Muscle of leg (tissue), 11 donors: ENCODE results near the gene TXNRD3. TPM values are rescaled to one million over a fixed set of nuclear protein-coding genes. Genes with fewer than 3 reads are reported as not detected.

ENCODE experiments used
- DNase-seq: peaks from one replicate; pipeline ENCODE4 v3.0.0; 2013
- H3K27ac ChIP-seq: one replicate; pipeline ENCODE4 v1.5.1; 2013; ENCODE audit warnings: mild to moderate bottlenecking, low read length, control low read depth
- H3K27me3 ChIP-seq: one replicate; pipeline ENCODE4 v1.6.1; 2013; ENCODE audit warnings: low read length; ENCODE audit not compliant: control insufficient read depth, insufficient read depth
- H3K36me3 ChIP-seq: one replicate; pipeline ENCODE4 v1.6.1; 2013; ENCODE audit warnings: low read length; ENCODE audit not compliant: control insufficient read depth, insufficient read depth
- H3K4me1 ChIP-seq: one replicate; pipeline ENCODE4 v1.6.1; 2013; ENCODE audit warnings: low read length; ENCODE audit not compliant: control insufficient read depth, insufficient read depth
- H3K4me3 ChIP-seq: one replicate; pipeline ENCODE4 v1.5.1; 2013; ENCODE audit warnings: low read length, control low read depth
- H3K9me3 ChIP-seq: replicated peaks from 2 replicates; pipeline ENCODE4 v1.6.1; 2013; ENCODE audit warnings: low read depth, low read length; ENCODE audit not compliant: control insufficient read depth
- WGBS: methylation state at CpG from one replicate; pipeline ENCODE4 v1.1.5; 2013; ENCODE audit warnings: missing lambda C conversion rate; ENCODE audit not compliant: insufficient coverage; 5-methylcytosine and 5-hydroxymethylcytosine counted together
- polyA plus RNA-seq, 8 donors: library from polyadenylated mRNA; unstranded; fragments of 120-200 nt; gene quantifications; one replicate each; pipeline versions ENCODE4 v1.2.1 to v1.2.3, GENCODE V29; 2013; ENCODE audit warnings: inconsistent platforms in 1 of 8, low replicate concordance in 1 of 8; ENCODE audit not compliant: insufficient read length in 8 of 8, insufficient read depth in 1 of 8
- total RNA-seq: library from RNA; stranded (reverse); fragments of 120-200 nt; gene quantifications from one replicate; pipeline ENCODE4 v1.2.4, GENCODE V29; 2013

TXNRD3 gene
- total and polyA plus RNA-seq, 9 donors, result 7.8 to 12.9 (median 9.5) TPM

- Histone ChIP-seq H3K36me3 (no peaks in the 10 kb centered on the region), H3K9me3 (no peaks in the 10 kb centered on the region), H3K27me3 (peaks cover 41% of the 10 kb centered on the region), H3K4me1 (no peaks in the 10 kb centered on the region), H3K4me3 (no peak overlapping the region), H3K27ac (no peak overlapping the region)
- 40% methylated on average over 1 of the region's 5 CpGs for WGBS
- DNase-seq, result no peak
Observed at GRCh38 chr3:126664591-126665214, 9.8 kb upstream of the TXNRD3 start.

GRCh38 chr3:126663750-126664149 is 8.8 kb upstream of the TXNRD3 start:
- 92% methylated on average over 6 of the region's 8 CpGs for WGBS
- Histone ChIP-seq H3K9me3 (no peaks in the 10 kb centered on the region), H3K36me3 (no peaks in the 10 kb centered on the region), H3K27ac (no peak overlapping the region), H3K4me1 (no peaks in the 10 kb centered on the region), H3K4me3 (no peak overlapping the region), H3K27me3 (peaks cover 43% of the 10 kb centered on the region)
- DNase-seq, result no peak

GRCh38 chr3:126663257-126663656 is 8.3 kb upstream of the TXNRD3 start:
- Histone ChIP-seq H3K4me3 (no peak overlapping the region), H3K36me3 (no peaks in the 10 kb centered on the region), H3K4me1 (no peaks in the 10 kb centered on the region), H3K27me3 (peaks cover 45% of the 10 kb centered on the region), H3K9me3 (peaks cover 2% of the 10 kb centered on the region), H3K27ac (no peak overlapping the region)
- 54% methylated on average over 2 of the region's 4 CpGs for WGBS
- no peak for DNase-seq

- WGBS, result 75% methylated on average over 4 of the region's 11 CpGs
- H3K36me3 ChIP-seq, result no peaks in the 10 kb centered on the region
- H3K27ac ChIP-seq, result no peak overlapping the region
- no peak overlapping the region for H3K4me3 ChIP-seq
- H3K27me3 ChIP-seq, result peaks cover 49% of the 10 kb centered on the region
- no peaks in the 10 kb centered on the region for H3K4me1 ChIP-seq
- no peak for DNase-seq
- peaks cover 2% of the 10 kb centered on the region for H3K9me3 ChIP-seq
Observed at GRCh38 chr3:126661532-126662364, 6.8 kb upstream of the TXNRD3 start.

GRCh38 chr3:126659915-126660886 is 5.3 kb upstream of the TXNRD3 start:
- Histone ChIP-seq H3K36me3 (no peaks in the 10 kb centered on the region), H3K9me3 (peaks cover 2% of the 10 kb centered on the region), H3K4me3 (no peak overlapping the region), H3K27ac (no peak overlapping the region), H3K27me3 (peaks cover 44% of the 10 kb centered on the region), H3K4me1 (no peaks in the 10 kb centered on the region)
- WGBS, result 33% methylated on average over 12 of the region's 19 CpGs
- DNase-seq, result no peak

- Histone ChIP-seq H3K4me1 (no peaks in the 10 kb centered on the region), H3K27ac (no peak overlapping the region), H3K27me3 (peaks cover 36% of the 10 kb centered on the region), H3K4me3 (no peak overlapping the region), H3K36me3 (no peaks in the 10 kb centered on the region), H3K9me3 (peaks cover 2% of the 10 kb centered on the region)
- DNase-seq, result no peak
- 83% methylated on average over 1 of the region's 3 CpGs for WGBS
Observed at GRCh38 chr3:126658584-126658983, 3.7 kb upstream of the TXNRD3 start.

GRCh38 chr3:126657901-126658300 is 3.0 kb upstream of the TXNRD3 start:
- H3K27me3 ChIP-seq, result peaks cover 29% of the 10 kb centered on the region

GRCh38 chr3:126656371-126657134 is 1.6 kb upstream of the TXNRD3 start:
- DNase-seq, result no peak
- Histone ChIP-seq H3K9me3 (peaks cover 2% of the 10 kb centered on the region), H3K27me3 (peaks cover 16% of the 10 kb centered on the region), H3K4me1 (no peaks in the 10 kb centered on the region), H3K36me3 (peaks cover 3% of the 10 kb centered on the region), H3K4me3 (no peak overlapping the region), H3K27ac (no peak overlapping the region)
- WGBS, result 62% methylated on average over 4 of the region's 8 CpGs

More at GRCh38 chr3:126657901-126658300, 3.0 kb upstream of the TXNRD3 start:
- Histone ChIP-seq H3K27ac (no peak overlapping the region), H3K9me3 (peaks cover 2% of the 10 kb centered on the region), H3K36me3 (no peaks in the 10 kb centered on the region), H3K4me1 (no peaks in the 10 kb centered on the region), H3K4me3 (no peak overlapping the region)
- DNase-seq, result no peak
- 51% methylated on average over 2 of the region's 2 CpGs for WGBS

GRCh38 chr3:126655887-126656286 is 963 bp upstream of the TXNRD3 start:
- 90% methylated on average over 10 of the region's 11 CpGs for WGBS
- no peak overlapping the region for H3K27ac ChIP-seq

More at GRCh38 chr3:126655887-126656286, 963 bp upstream of the TXNRD3 start:
- no peak for DNase-seq
- Histone ChIP-seq H3K36me3 (peaks cover 3% of the 10 kb centered on the region), H3K27me3 (peaks cover 16% of the 10 kb centered on the region), H3K9me3 (peaks cover 2% of the 10 kb centered on the region), H3K4me3 (no peak overlapping the region), H3K4me1 (no peaks in the 10 kb centered on the region)
